Fibroblast of lung (primary cell): Measurements from ENCODE around the gene OXER1.

Experiments
- EZH2 ChIP-seq: IDR thresholded peaks from 2 replicates; pipeline ENCODE4 v1.5.1; 2012; ENCODE audit warnings: low read length, control low read depth, mild to moderate bottlenecking; ENCODE audit errors: missing control alignments
- TF ChIP-seq, protein P1 (sequence below), 2 donors: IDR thresholded peaks in 1 of 2; conservative IDR thresholded peaks in 1 of 2; 1 replicate in 1 of 2; 2 replicates in 1 of 2; pipeline ENCODE4 v1.5.1; 2011 to 2012; ENCODE audit warnings: low read length in 2 of 2, control low read depth in 1 of 2, inconsistent platforms in 1 of 2, low read depth in 1 of 2, mild to moderate bottlenecking in 1 of 2

GRCh38 chr2:42806786-42807185 is 42.9 kb upstream of the OXER1 start:
- TF ChIP-seq, protein P1, sequence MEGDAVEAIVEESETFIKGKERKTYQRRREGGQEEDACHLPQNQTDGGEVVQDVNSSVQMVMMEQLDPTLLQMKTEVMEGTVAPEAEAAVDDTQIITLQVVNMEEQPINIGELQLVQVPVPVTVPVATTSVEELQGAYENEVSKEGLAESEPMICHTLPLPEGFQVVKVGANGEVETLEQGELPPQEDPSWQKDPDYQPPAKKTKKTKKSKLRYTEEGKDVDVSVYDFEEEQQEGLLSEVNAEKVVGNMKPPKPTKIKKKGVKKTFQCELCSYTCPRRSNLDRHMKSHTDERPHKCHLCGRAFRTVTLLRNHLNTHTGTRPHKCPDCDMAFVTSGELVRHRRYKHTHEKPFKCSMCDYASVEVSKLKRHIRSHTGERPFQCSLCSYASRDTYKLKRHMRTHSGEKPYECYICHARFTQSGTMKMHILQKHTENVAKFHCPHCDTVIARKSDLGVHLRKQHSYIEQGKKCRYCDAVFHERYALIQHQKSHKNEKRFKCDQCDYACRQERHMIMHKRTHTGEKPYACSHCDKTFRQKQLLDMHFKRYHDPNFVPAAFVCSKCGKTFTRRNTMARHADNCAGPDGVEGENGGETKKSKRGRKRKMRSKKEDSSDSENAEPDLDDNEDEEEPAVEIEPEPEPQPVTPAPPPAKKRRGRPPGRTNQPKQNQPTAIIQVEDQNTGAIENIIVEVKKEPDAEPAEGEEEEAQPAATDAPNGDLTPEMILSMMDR (conservative IDR thresholded peaks at IDR 0.05 in 1 of 2, IDR thresholded peaks at IDR 0.05 in 1 of 2; ENCODE audit: low read depth in 1 of 2, low read length in 2 of 2), result no peak
- no peak for TF ChIP-seq EZH2
